NCI-H1436 (cell line): Measurements from ENCODE around the gene LRRC49.

ENCODE experiments used
- DNase-seq: peaks from one replicate; lab custom pipeline; 2025; lab: John Stamatoyannopoulos, UW

LRRC49 gene

GRCh38 chr15:71052356-71052755, 159.7 kb downstream of the LRRC49 start:
- no peak for DNase-seq

- DNase-seq: no peak
Observed at GRCh38 chr15:71054286-71054952, 161.8 kb downstream of the LRRC49 start.

GRCh38 chr15:71055461-71055860, 162.8 kb downstream of the LRRC49 start:
- DNase-seq: no peak

- DNase-seq: no peak
Observed at GRCh38 chr15:71056111-71056510, 163.5 kb downstream of the LRRC49 start.

GRCh38 chr15:71057143-71057542, 164.5 kb downstream of the LRRC49 start:
- DNase-seq: no peak

GRCh38 chr15:71057581-71057980, 165.0 kb downstream of the LRRC49 start:
- no peak for DNase-seq

GRCh38 chr15:71060983-71061382, 168.4 kb downstream of the LRRC49 start:
- no peak for DNase-seq

GRCh38 chr15:71066983-71067382, 174.4 kb downstream of the LRRC49 start:
- no peak for DNase-seq

- no peak for DNase-seq
Observed at GRCh38 chr15:71069693-71070092, 177.1 kb downstream of the LRRC49 start.

GRCh38 chr15:71071529-71071928, 178.9 kb downstream of the LRRC49 start:
- no peak for DNase-seq

GRCh38 chr15:71072423-71072822, 179.8 kb downstream of the LRRC49 start:
- DNase-seq: no peak

- no peak for DNase-seq
Observed at GRCh38 chr15:71078506-71079207, 186.0 kb downstream of the LRRC49 start.

GRCh38 chr15:71079208-71080044, 186.8 kb downstream of the LRRC49 start:
- no peak for DNase-seq

GRCh38 chr15:71080166-71080565, 187.5 kb downstream of the LRRC49 start:
- no peak for DNase-seq

- no peak for DNase-seq
Observed at GRCh38 chr15:71080705-71081104, 188.1 kb downstream of the LRRC49 start.

- DNase-seq: no peak
Observed at GRCh38 chr15:71082803-71083202, 190.2 kb downstream of the LRRC49 start.

- DNase-seq: no peak
Observed at GRCh38 chr15:71083349-71083748, 190.7 kb downstream of the LRRC49 start.

- DNase-seq: no peak
Observed at GRCh38 chr15:71084264-71084663, 191.6 kb downstream of the LRRC49 start.

- DNase-seq: no peak
Observed at GRCh38 chr15:71085809-71086208, 193.2 kb downstream of the LRRC49 start.

- DNase-seq: no peak
Observed at GRCh38 chr15:71088155-71088554, 195.5 kb downstream of the LRRC49 start.

GRCh38 chr15:71088683-71089082, 196.1 kb downstream of the LRRC49 start:
- no peak for DNase-seq

GRCh38 chr15:71089801-71090200, 197.2 kb downstream of the LRRC49 start:
- no peak for DNase-seq

- DNase-seq: no peak
Observed at GRCh38 chr15:71091601-71092000, 199.0 kb downstream of the LRRC49 start.
